ENCODE data around the gene XIRP2. TPM values are rescaled to one million over a fixed set of nuclear protein-coding genes. Genes with fewer than 3 reads are reported as not detected.

The XIRP2 gene
- total and polyA plus RNA-seq, 2 of the 13 experiments (the other 11 are each of a cell fraction or from before 2014, with no cell fraction given), result 0.04 to 0.05 TPM

DNA sequence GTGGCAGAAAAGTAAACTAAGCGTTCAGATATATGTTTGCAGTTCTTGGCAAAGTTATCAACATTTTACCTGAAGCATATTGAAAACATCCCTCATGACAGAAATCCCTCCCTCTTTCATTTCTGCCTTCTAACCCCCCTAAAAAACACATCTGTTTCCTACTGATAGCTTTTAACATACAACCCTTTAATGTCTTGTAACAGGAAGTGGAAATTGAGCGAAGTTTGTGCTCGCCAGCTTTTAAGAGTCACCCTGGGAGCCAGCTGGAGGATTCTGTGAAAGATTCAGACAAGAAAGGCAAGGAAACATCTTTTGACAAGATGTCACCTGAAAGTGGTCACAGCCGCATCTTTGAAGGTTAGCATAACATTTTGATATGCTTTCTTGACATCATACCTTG, 247.4 kb downstream of the XIRP2 start (continued):
- TF ChIP-seq, protein P1, sequence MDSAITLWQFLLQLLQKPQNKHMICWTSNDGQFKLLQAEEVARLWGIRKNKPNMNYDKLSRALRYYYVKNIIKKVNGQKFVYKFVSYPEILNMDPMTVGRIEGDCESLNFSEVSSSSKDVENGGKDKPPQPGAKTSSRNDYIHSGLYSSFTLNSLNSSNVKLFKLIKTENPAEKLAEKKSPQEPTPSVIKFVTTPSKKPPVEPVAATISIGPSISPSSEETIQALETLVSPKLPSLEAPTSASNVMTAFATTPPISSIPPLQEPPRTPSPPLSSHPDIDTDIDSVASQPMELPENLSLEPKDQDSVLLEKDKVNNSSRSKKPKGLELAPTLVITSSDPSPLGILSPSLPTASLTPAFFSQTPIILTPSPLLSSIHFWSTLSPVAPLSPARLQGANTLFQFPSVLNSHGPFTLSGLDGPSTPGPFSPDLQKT (CRISPR knock-in tag; IDR thresholded peaks at IDR 0.05; ENCODE audit: borderline replicate concordance), result no peak
- TF ChIP-seq, protein P2, sequence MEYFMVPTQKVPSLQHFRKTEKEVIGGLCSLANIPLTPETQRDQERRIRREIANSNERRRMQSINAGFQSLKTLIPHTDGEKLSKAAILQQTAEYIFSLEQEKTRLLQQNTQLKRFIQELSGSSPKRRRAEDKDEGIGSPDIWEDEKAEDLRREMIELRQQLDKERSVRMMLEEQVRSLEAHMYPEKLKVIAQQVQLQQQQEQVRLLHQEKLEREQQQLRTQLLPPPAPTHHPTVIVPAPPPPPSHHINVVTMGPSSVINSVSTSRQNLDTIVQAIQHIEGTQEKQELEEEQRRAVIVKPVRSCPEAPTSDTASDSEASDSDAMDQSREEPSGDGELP (IDR thresholded peaks at IDR 0.05; ENCODE audit: borderline replicate concordance, low read depth), result no peak
- TF ChIP-seq ZNF891 (CRISPR knock-in tag; IDR thresholded peaks at IDR 0.05), result no peak
- TF ChIP-seq ZNF468 (CRISPR knock-in tag; IDR thresholded peaks at IDR 0.05), result no peak
- no peak for TF ChIP-seq ZNF335 (CRISPR knock-in tag; IDR thresholded peaks at IDR 0.05)
- TF ChIP-seq RNF2 (conservative IDR thresholded peaks at IDR 0.05; ENCODE audit: low read depth), result no peak
- TF ChIP-seq GZF1 (CRISPR knock-in tag; IDR thresholded peaks at IDR 0.05), result no peak

DNA sequence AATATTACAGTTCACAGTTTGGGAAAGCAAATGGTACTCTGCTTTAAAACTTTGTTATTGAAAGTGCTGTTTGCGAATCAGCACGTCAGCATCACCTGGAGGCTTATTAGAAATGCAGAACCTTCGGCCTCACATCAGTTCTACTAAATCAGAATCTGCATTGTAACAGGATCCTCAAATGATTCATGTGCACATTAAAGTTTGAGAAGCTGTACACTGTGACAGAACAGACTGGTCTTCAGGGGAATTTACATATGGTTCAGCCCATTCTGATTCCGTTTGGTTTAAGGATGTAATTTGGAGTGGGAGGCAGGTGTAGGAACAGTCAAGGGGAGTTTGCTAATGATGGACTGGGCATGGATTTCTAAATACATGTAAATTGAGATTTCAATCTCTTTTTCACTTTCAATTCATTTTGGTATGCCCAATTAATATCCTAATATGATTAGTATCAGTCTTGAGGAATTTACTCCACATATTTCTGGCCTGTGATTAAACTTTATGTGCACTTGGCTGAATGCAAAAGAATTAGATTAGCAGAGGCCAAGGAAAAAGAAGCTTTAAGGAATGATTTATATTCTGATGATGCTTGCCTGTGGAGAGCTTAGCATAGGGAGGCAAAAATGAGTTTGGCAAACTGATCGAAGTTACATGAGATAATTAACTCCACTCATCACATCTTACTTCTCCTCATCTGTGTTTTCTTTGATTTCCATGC, 248.8 kb downstream of the XIRP2 start:
- no peaks in the 10 kb centered on the region for H4K20me1 ChIP-seq (ENCODE audit: insufficient read depth, low read length)
- H3K36me3 ChIP-seq (replicated peaks in 1 of 2; ENCODE audit: control insufficient read depth in 1 of 2, insufficient read depth in 2 of 2, low read length in 2 of 2), result no peaks in the 10 kb centered on the region
- H3K27ac ChIP-seq (ENCODE audit: extremely low read length, insufficient read depth, low read length), result no peak overlapping the region
- H3K4me2 ChIP-seq (ENCODE audit: low read depth, low read length), result no peak overlapping the region
- in situ Hi-C loops (cut with HindIII; ENCODE audit: extremely low pct_ligation_motif_present, low pct_unique_long_range_greater_than_20kb), result loop anchor here (25.0 kb wide), 1 partner anchor 975 kb away; no protein-coding TSS in a partner anchor
- no peak overlapping the region for H3K9ac ChIP-seq (ENCODE audit: insufficient read depth, low read depth, low read length)
- ChIA-PET CTCF (ENCODE audit: low intra/inter-chr PET ratio, low total read pairs) (no interaction called here), POLR2A (no interaction called here)
- no peak overlapping the region for H3K4me3 ChIP-seq (replicated peaks in 1 of 3; ENCODE audit: insufficient read depth in 1 of 3, low read depth in 2 of 3, low read length in 3 of 3)
- 17% methylated on average over 5 of the region's 5 CpGs for WGBS (ENCODE audit: low lambda C conversion rate)
- TF ChIP-seq ZNF879 (CRISPR knock-in tag; IDR thresholded peaks at IDR 0.05) (no peak), FOXC1 (CRISPR knock-in tag; IDR thresholded peaks at IDR 0.05; ENCODE audit: borderline replicate concordance) (no peak), ZFY (CRISPR knock-in tag; IDR thresholded peaks at IDR 0.05) (no peak)
- TF ChIP-seq, protein P3, sequence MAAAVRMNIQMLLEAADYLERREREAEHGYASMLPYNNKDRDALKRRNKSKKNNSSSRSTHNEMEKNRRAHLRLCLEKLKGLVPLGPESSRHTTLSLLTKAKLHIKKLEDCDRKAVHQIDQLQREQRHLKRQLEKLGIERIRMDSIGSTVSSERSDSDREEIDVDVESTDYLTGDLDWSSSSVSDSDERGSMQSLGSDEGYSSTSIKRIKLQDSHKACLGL (CRISPR knock-in tag; IDR thresholded peaks at IDR 0.05), result no peak
- TF ChIP-seq, protein P4, sequence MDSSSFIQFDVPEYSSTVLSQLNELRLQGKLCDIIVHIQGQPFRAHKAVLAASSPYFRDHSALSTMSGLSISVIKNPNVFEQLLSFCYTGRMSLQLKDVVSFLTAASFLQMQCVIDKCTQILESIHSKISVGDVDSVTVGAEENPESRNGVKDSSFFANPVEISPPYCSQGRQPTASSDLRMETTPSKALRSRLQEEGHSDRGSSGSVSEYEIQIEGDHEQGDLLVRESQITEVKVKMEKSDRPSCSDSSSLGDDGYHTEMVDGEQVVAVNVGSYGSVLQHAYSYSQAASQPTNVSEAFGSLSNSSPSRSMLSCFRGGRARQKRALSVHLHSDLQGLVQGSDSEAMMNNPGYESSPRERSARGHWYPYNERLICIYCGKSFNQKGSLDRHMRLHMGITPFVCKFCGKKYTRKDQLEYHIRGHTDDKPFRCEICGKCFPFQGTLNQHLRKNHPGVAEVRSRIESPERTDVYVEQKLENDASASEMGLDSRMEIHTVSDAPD (CRISPR knock-in tag; IDR thresholded peaks at IDR 0.05), result no peak
- TF ChIP-seq, protein P5, sequence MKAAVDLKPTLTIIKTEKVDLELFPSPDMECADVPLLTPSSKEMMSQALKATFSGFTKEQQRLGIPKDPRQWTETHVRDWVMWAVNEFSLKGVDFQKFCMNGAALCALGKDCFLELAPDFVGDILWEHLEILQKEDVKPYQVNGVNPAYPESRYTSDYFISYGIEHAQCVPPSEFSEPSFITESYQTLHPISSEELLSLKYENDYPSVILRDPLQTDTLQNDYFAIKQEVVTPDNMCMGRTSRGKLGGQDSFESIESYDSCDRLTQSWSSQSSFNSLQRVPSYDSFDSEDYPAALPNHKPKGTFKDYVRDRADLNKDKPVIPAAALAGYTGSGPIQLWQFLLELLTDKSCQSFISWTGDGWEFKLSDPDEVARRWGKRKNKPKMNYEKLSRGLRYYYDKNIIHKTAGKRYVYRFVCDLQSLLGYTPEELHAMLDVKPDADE (CRISPR knock-in tag; IDR thresholded peaks at IDR 0.05), result no peak
- H3K4me1 ChIP-seq (ENCODE audit: insufficient read depth, low read length), result no peaks in the 10 kb centered on the region
- H3K27me3 ChIP-seq (ENCODE audit: control insufficient read depth in 1 of 2, insufficient read depth in 2 of 2, low read length in 2 of 2), result no peaks in the 10 kb centered on the region
- ATAC-seq (no peak), DNase-seq (ENCODE audit: low spot score) (no peak), FAIRE-seq (no peak)
- no peaks in the 10 kb centered on the region for H3K79me2 ChIP-seq (ENCODE audit: insufficient read depth, low read length)
- BruUV-seq (replicated peaks), result no TSS peak
- H2AFZ ChIP-seq (ENCODE audit: low read length), result no peak overlapping the region
- H3K9me3 ChIP-seq (ENCODE audit: low read length), result no peaks in the 10 kb centered on the region
- intact Hi-C loops (cut with micrococcal nuclease; ENCODE audit: unreplicated experiment), result no loop called here
